ENCODE measurements around the gene CAMK2D. TPM values are rescaled to one million over a fixed set of nuclear protein-coding genes. Genes with fewer than 3 reads are reported as not detected.

The CAMK2D gene
- total RNA-seq, 1 experiment from 2014 or later: 32.1 TPM

- ChIA-PET POLR2A (no interaction called here), CTCF (no interaction called here)
- no peaks in the 10 kb centered on the region for H3K27me3 Mint-ChIP-seq (ENCODE audit: insufficient read depth, unreplicated experiment)
- H3K36me3 Mint-ChIP-seq (ENCODE audit: insufficient read depth, unreplicated experiment): peaks cover 6% of the 10 kb centered on the region
- H3K9me3 Mint-ChIP-seq (ENCODE audit: unreplicated experiment): no peaks in the 10 kb centered on the region
- DNase-seq (ENCODE audit: unreplicated experiment): no peak
- no peak overlapping the region for H3K4me3 Mint-ChIP-seq (ENCODE audit: unreplicated experiment)
- peaks cover 14% of the 10 kb centered on the region for H3K4me1 Mint-ChIP-seq (ENCODE audit: insufficient read depth, unreplicated experiment)
- no peak overlapping the region for H3K27ac Mint-ChIP-seq (ENCODE audit: low read depth, unreplicated experiment)
- no TSS peak for BruUV-seq (replicated peaks)
- intact Hi-C loops (cut with micrococcal nuclease): no loop called here
- TF ChIP-seq, protein P1, sequence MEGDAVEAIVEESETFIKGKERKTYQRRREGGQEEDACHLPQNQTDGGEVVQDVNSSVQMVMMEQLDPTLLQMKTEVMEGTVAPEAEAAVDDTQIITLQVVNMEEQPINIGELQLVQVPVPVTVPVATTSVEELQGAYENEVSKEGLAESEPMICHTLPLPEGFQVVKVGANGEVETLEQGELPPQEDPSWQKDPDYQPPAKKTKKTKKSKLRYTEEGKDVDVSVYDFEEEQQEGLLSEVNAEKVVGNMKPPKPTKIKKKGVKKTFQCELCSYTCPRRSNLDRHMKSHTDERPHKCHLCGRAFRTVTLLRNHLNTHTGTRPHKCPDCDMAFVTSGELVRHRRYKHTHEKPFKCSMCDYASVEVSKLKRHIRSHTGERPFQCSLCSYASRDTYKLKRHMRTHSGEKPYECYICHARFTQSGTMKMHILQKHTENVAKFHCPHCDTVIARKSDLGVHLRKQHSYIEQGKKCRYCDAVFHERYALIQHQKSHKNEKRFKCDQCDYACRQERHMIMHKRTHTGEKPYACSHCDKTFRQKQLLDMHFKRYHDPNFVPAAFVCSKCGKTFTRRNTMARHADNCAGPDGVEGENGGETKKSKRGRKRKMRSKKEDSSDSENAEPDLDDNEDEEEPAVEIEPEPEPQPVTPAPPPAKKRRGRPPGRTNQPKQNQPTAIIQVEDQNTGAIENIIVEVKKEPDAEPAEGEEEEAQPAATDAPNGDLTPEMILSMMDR (IDR thresholded peaks at IDR 0.05; ENCODE audit: unreplicated experiment): no peak
Observed at GRCh38 chr4:113744667-113745240, 16.8 kb downstream of the CAMK2D start.

GRCh38 chr4:113743690-113744089, 17.8 kb downstream of the CAMK2D start:
- Mint-ChIP-seq H3K36me3 (ENCODE audit: insufficient read depth, unreplicated experiment) (peaks cover 6% of the 10 kb centered on the region), H3K27me3 (ENCODE audit: insufficient read depth, unreplicated experiment) (no peaks in the 10 kb centered on the region), H3K9me3 (ENCODE audit: unreplicated experiment) (no peaks in the 10 kb centered on the region), H3K27ac (ENCODE audit: low read depth, unreplicated experiment) (no peak overlapping the region), H3K4me1 (ENCODE audit: insufficient read depth, unreplicated experiment) (peaks cover 18% of the 10 kb centered on the region), H3K4me3 (ENCODE audit: unreplicated experiment) (no peak overlapping the region)
- TF ChIP-seq, protein P1 (IDR thresholded peaks at IDR 0.05; ENCODE audit: unreplicated experiment): no peak
- BruUV-seq (replicated peaks): no TSS peak
- no peak for DNase-seq (ENCODE audit: unreplicated experiment)
- POLR2A ChIA-PET: no interaction called here
- CTCF ChIA-PET: interaction anchor here (0.6 kb wide), 3 partner anchors 40 to 168 kb away, joined by 3 to 4 read pairs (median 3); no protein-coding TSS in a partner anchor
- intact Hi-C loops (cut with micrococcal nuclease): no loop called here

DNA sequence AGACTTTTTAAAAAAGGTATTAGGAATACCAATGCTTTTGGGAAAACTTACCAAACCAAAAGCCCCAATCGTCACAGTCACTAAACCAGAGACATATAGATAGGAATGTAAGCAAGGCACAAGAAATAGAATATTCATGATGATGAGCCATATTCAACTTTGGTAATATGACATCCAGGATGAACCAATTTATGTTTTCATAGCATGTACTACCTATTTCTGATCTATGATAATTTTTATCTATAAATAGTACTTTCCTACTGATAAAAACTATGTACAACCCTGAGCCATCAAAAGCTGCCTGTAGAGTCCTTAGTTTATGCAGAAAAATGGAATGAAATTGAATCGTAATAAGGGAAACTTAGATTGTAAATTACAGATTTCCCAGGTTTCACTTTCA, 18.9 kb downstream of the CAMK2D start:
- no peaks in the 10 kb centered on the region for H3K27me3 Mint-ChIP-seq (ENCODE audit: insufficient read depth, unreplicated experiment)
- DNase-seq (ENCODE audit: unreplicated experiment): no peak
- TF ChIP-seq, protein P1 (IDR thresholded peaks at IDR 0.05; ENCODE audit: unreplicated experiment): no peak
- no peak overlapping the region for H3K4me3 Mint-ChIP-seq (ENCODE audit: unreplicated experiment)
- H3K27ac Mint-ChIP-seq (ENCODE audit: low read depth, unreplicated experiment): peak overlapping the region; percentile 16
- ChIA-PET CTCF (no interaction called here), POLR2A (no interaction called here)
- intact Hi-C loops (cut with micrococcal nuclease): no loop called here
- no peaks in the 10 kb centered on the region for H3K36me3 Mint-ChIP-seq (ENCODE audit: insufficient read depth, unreplicated experiment)
- H3K4me1 Mint-ChIP-seq (ENCODE audit: insufficient read depth, unreplicated experiment): peaks cover 22% of the 10 kb centered on the region
- H3K9me3 Mint-ChIP-seq (ENCODE audit: unreplicated experiment): no peaks in the 10 kb centered on the region
- no TSS peak for BruUV-seq (replicated peaks)

DNA sequence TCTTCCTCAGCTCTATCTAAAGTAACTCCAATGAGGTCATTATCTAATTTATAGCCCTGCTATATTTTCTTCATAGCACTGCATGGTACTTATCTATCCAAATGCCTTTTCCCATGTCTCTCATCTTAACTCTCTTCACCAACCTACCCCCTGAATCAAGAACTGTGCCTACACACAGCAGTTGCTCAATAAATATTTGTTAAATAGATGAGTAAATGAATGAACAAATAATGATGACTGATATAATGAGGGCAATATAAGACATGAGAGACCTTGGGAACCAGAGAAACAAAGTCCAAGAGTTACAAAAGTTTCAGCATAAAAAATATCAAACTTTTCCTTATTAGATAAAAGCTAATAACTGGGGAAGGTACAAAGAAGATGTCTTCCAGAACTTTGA, 19.6 kb downstream of the CAMK2D start:
- H3K4me1 Mint-ChIP-seq (ENCODE audit: insufficient read depth, unreplicated experiment): peaks cover 29% of the 10 kb centered on the region
- no peak for DNase-seq (ENCODE audit: unreplicated experiment)
- H3K4me3 Mint-ChIP-seq (ENCODE audit: unreplicated experiment): no peak overlapping the region
- intact Hi-C loops (cut with micrococcal nuclease): no loop called here
- ChIA-PET CTCF (no interaction called here), POLR2A (no interaction called here)
- BruUV-seq (replicated peaks): no TSS peak
- TF ChIP-seq, protein P1 (IDR thresholded peaks at IDR 0.05; ENCODE audit: unreplicated experiment): no peak
- peak overlapping the region; percentile 16 for H3K27ac Mint-ChIP-seq (ENCODE audit: low read depth, unreplicated experiment)
- no peaks in the 10 kb centered on the region for H3K9me3 Mint-ChIP-seq (ENCODE audit: unreplicated experiment)
- H3K36me3 Mint-ChIP-seq (ENCODE audit: insufficient read depth, unreplicated experiment): no peaks in the 10 kb centered on the region
- no peaks in the 10 kb centered on the region for H3K27me3 Mint-ChIP-seq (ENCODE audit: insufficient read depth, unreplicated experiment)

All from MCF 10A (cell line).